Uterus (tissue), 4 donors: Measurements from ENCODE around the gene FLNB. TPM values are rescaled to one million over a fixed set of nuclear protein-coding genes. Genes with fewer than 3 reads are reported as not detected.
"Not testable (repeated sequence)": the region's sequence is repeated elsewhere in the genome, so short reads cannot be mapped to it uniquely, and the experiment has no call there.

Experiments used
- DNase-seq, 2 donors: peaks; one replicate each; pipeline ENCODE4 v3.0.0-alpha.2; 2019 to 2020
- H3K27ac ChIP-seq, 2 donors: fragments of 200-600 bp; sonication (generic); 1 replicate in 1 of 2; 2 replicates in 1 of 2; pipeline ENCODE4 v1.5.1; 2016 to 2018
- H3K27me3 ChIP-seq, 2 donors: fragments of 200-600 bp; sonication (generic); one replicate each; pipeline ENCODE4 v1.5.1; 2018 to 2019; ENCODE audit warnings: control low read depth in 1 of 2
- H3K36me3 ChIP-seq, 2 donors: fragments of 200-600 bp; sonication (generic); one replicate each; pipeline ENCODE4 v1.5.1; 2019; ENCODE audit warnings: control low read depth in 1 of 2
- H3K4me1 ChIP-seq, 2 donors: fragments of 200-600 bp; sonication (generic); one replicate each; pipeline ENCODE4 v1.5.1; 2018 to 2019; ENCODE audit warnings: control low read depth in 1 of 2
- H3K4me3 ChIP-seq, 2 donors: fragments of 200-600 bp; sonication (generic); 1 replicate in 1 of 2; 2 replicates in 1 of 2; pipeline ENCODE4 v1.5.1; 2018 to 2019; ENCODE audit warnings: mild to moderate bottlenecking in 1 of 2
- H3K9me3 ChIP-seq, 2 donors: fragments of 200-600 bp; sonication (generic); one replicate each; pipeline ENCODE4 v1.5.1; 2019; ENCODE audit warnings: control low read depth in 1 of 2
- CTCF ChIP-seq, 4 experiments: fragments of 200-600 bp in 2 of 4; fragments of 450-650 bp in 2 of 4; sonication (generic) in 2 of 4; IDR thresholded peaks; one replicate each; pipeline ENCODE4 v1.5.1; 2016 to 2019; ENCODE audit warnings: antibody characterized with exemption in 4 of 4, mild to moderate bottlenecking in 2 of 4, moderate library complexity in 1 of 4
- POLR2A ChIP-seq, 2 donors: fragments of 450-650 bp; IDR thresholded peaks; one replicate each; pipeline ENCODE4 v1.6.1; 2016; ENCODE audit warnings: antibody characterized with exemption in 2 of 2, mild to moderate bottlenecking in 1 of 2, moderate library complexity in 1 of 2
- intact Hi-C: fragments of 100-400 bp; cut with DNase I; formaldehyde crosslinking; loops from one replicate; pipeline ENCODE4 v1.15.1; 2023; ENCODE audit warnings: low total_unique reads
- total RNA-seq, 4 donors: library from RNA; depleted of rRNA in 3 of 4; stranded (reverse); fragments of >200 nt in 3 of 4; gene quantifications; one replicate each; pipeline versions ENCODE4 v1.1.0 to v1.2.4, GENCODE V29; 2014 to 2023
- donor health status: DM: yes; HTN: yes; CAD: no.

The FLNB gene
- total RNA-seq, 4 donors from 2014 or later: 52.4 to 283 (median 148) TPM

GRCh38 chr3:58049143-58049785, 41.0 kb downstream of the FLNB start:
- no peak overlapping the region for H3K4me3 ChIP-seq
- H3K36me3 ChIP-seq: no peaks in the 10 kb centered on the region
- H3K27me3 ChIP-seq: no peaks in the 10 kb centered on the region
- peaks cover 0 to 7% of the 10 kb centered on the region in 2 donors for H3K4me1 ChIP-seq
- intact Hi-C loops: no loop called here
- TF ChIP-seq CTCF (IDR thresholded peaks at IDR 0.05) (no peak), POLR2A (IDR thresholded peaks at IDR 0.05) (no peak)
- peak overlapping the region; percentile 75 for H3K27ac ChIP-seq
- no peaks in the 10 kb centered on the region for H3K9me3 ChIP-seq
- DNase-seq: peak; percentile 60 to 76

GRCh38 chr3:58051196-58051595, 43.0 kb downstream of the FLNB start:
- H3K9me3 ChIP-seq: no peaks in the 10 kb centered on the region
- no peaks in the 10 kb centered on the region for H3K36me3 ChIP-seq
- DNase-seq: no peak
- H3K4me1 ChIP-seq: peaks cover 7 to 8% of the 10 kb centered on the region in 2 donors
- H3K4me3 ChIP-seq: no peak overlapping the region
- H3K27me3 ChIP-seq: no peaks in the 10 kb centered on the region
- H3K27ac ChIP-seq: peak overlapping the region; percentile 75
- intact Hi-C loops: no loop called here
- no peak for TF ChIP-seq CTCF (IDR thresholded peaks at IDR 0.05)
- TF ChIP-seq POLR2A (IDR thresholded peaks at IDR 0.05): no peak

GRCh38 chr3:58051658-58052261, 43.5 kb downstream of the FLNB start:
- intact Hi-C loops, H3K36me3 ChIP-seq, H3K27me3 ChIP-seq, DNase-seq, H3K9me3 ChIP-seq, H3K4me1 ChIP-seq, H3K4me3 ChIP-seq: not testable (repeated sequence)
- peak overlapping the region; percentile 75 for H3K27ac ChIP-seq

GRCh38 chr3:58052373-58053273, 44.4 kb downstream of the FLNB start:
- no peaks in the 10 kb centered on the region for H3K36me3 ChIP-seq
- peaks cover 9 to 16% of the 10 kb centered on the region in 2 donors for H3K4me1 ChIP-seq
- H3K9me3 ChIP-seq: no peaks in the 10 kb centered on the region
- peak overlapping the region; percentile 75 for H3K27ac ChIP-seq
- TF ChIP-seq CTCF (IDR thresholded peaks at IDR 0.05): no peak
- TF ChIP-seq POLR2A (IDR thresholded peaks at IDR 0.05): no peak
- intact Hi-C loops: no loop called here
- no peaks in the 10 kb centered on the region for H3K27me3 ChIP-seq
- DNase-seq: peak; percentile 85 to 95
- no peak overlapping the region for H3K4me3 ChIP-seq

GRCh38 chr3:58054652-58055051, 46.4 kb downstream of the FLNB start:
- no peak for DNase-seq
- no peaks in the 10 kb centered on the region for H3K9me3 ChIP-seq
- H3K4me1 ChIP-seq: peaks cover 12 to 19% of the 10 kb centered on the region in 2 donors
- H3K27me3 ChIP-seq: no peaks in the 10 kb centered on the region
- TF ChIP-seq CTCF (IDR thresholded peaks at IDR 0.05): no peak
- TF ChIP-seq POLR2A (IDR thresholded peaks at IDR 0.05): no peak
- peak overlapping the region; percentile 46 to 75 for H3K27ac ChIP-seq
- no peak overlapping the region for H3K4me3 ChIP-seq
- no peaks in the 10 kb centered on the region for H3K36me3 ChIP-seq
- intact Hi-C loops: no loop called here
